Stomach smooth muscle (tissue), 2 donors: ENCODE results near the gene PSORS1C2.
"Not testable (repeated sequence)": the region's sequence is repeated elsewhere in the genome, so short reads cannot be mapped to it uniquely, and the experiment has no call there.

Experiments used
- H3K27ac ChIP-seq: one replicate; pipeline ENCODE4 v1.7.0; 2013; ENCODE audit warnings: mild to moderate bottlenecking, low read length, inconsistent platforms
- H3K27me3 ChIP-seq, 2 donors: one replicate each; pipeline ENCODE4 v1.7.0; 2013; ENCODE audit warnings: low read length in 2 of 2; ENCODE audit not compliant: insufficient read depth in 2 of 2, control insufficient read depth in 1 of 2
- H3K36me3 ChIP-seq, 2 donors: one replicate each; pipeline ENCODE4 v1.7.0; 2013; ENCODE audit warnings: low read length in 2 of 2; ENCODE audit not compliant: control insufficient read depth in 2 of 2, insufficient read depth in 2 of 2
- H3K4me1 ChIP-seq: one replicate; pipeline ENCODE4 v1.7.0; 2013; ENCODE audit warnings: low read length; ENCODE audit not compliant: control insufficient read depth, insufficient read depth
- H3K4me3 ChIP-seq, 2 donors: one replicate each; pipeline ENCODE4 v1.7.0; 2013; ENCODE audit warnings: low read length in 2 of 2
- H3K9ac ChIP-seq, 2 donors: one replicate each; pipeline ENCODE4 v1.7.0; 2013; ENCODE audit warnings: low read length in 2 of 2, mild to moderate bottlenecking in 1 of 2
- H3K9me3 ChIP-seq, 2 donors: one replicate each; pipeline ENCODE4 v1.7.0; 2013; ENCODE audit warnings: low read length in 2 of 2; ENCODE audit not compliant: control insufficient read depth in 2 of 2
- donor health status: healthy.
- donor health status: Pancreatic carcinoma.

PSORS1C2 gene

GRCh38 chr6:31138982-31139381, at the start of gene PSORS1C2:
PSORS1C2 (minus strand) TSS chr6:31139066; CDS start chr6:31139026, 40 bp downstream.
- Histone ChIP-seq H3K36me3 (no peaks in the 10 kb centered on the region), H3K9ac (peak within 1 kb of the TSS in 1 of 2 donors; percentile 36), H3K27ac (no peak within 1 kb of the TSS), H3K9me3 (no peaks in the 10 kb centered on the region), H3K4me1 (peaks cover 18% of the 10 kb centered on the region), H3K4me3 (no peak within 1 kb of the TSS), H3K27me3 (no peaks in the 10 kb centered on the region)

DNA sequence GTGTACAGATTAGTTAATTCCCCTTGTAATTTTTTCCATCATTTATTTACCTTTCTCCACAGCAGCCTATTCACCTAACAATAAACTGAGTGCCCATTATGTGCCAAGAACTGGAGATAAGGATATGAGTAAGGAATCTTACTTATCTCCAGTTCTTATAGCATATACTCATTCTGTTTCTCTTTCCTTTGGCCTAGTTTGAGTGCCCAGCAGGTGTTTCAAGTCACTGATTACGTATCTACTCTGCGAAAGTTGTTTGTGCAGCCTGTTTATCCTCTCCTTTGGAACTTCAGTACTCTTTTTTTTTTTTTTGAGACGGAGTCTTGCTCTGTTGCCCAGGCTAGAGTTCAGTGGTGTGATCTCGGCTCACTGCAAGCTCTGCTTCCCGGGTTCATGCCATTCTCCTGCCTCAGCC, 48.9 kb upstream of the PSORS1C2 start:
- Histone ChIP-seq H3K9me3 (no peaks in the 10 kb centered on the region), H3K4me1 (no peaks in the 10 kb centered on the region), H3K9ac (no peak overlapping the region), H3K27me3 (no peaks in the 10 kb centered on the region), H3K36me3 (no peaks in the 10 kb centered on the region), H3K4me3 (no peak overlapping the region), H3K27ac (no peak overlapping the region)

DNA sequence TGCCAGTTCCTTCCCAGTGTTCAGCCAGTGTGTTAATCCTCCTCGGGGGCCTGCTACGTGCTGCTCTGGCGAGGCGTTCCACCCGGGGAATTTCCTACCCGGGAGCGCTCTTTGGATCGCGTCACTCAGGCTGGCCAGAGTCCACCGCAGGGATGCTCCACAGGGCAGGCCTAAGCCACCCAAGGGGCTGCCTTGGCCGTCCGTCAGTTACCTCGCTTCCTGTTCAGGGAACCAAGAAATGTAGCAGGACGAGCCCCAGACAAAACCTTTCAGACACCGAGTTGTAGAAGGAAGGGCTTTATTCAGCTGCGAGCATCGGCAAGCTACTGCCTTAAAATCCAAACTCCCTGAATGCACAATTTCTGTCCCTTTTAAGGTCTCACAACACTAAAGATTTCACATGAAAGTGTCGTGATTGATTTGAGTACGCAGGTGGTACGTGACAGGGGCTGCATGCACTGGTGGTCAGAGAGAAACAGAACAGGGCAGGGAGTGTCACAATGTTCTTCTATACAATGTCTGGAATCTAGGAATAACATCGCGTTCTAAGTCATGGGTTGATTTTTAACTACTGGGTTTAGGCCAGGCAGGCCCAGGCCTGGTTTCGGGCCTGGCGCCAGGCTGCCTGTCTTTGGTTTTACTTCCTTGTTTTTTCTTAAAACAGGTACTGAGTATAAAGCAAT, 47.3 kb upstream of the PSORS1C2 start:
- H3K27ac ChIP-seq, result peak overlapping the region; percentile 24
- H3K9me3 ChIP-seq, result no peaks in the 10 kb centered on the region
- H3K27me3 ChIP-seq, result no peaks in the 10 kb centered on the region
- peak overlapping the region; percentile 15 to 21 for H3K9ac ChIP-seq
- no peaks in the 10 kb centered on the region for H3K4me1 ChIP-seq
- peak overlapping the region in 1 of 2 donors; percentile 29 for H3K4me3 ChIP-seq
- no peaks in the 10 kb centered on the region for H3K36me3 ChIP-seq

- not testable (repeated sequence) for H3K9ac ChIP-seq, H3K36me3 ChIP-seq, H3K4me1 ChIP-seq, H3K9me3 ChIP-seq, H3K27me3 ChIP-seq
- Histone ChIP-seq H3K27ac (peak overlapping the region; percentile 24), H3K4me3 (peak overlapping the region in 1 of 2 donors; percentile 29)
These were observed 46.8 kb upstream of the PSORS1C2 start for GRCh38 chr6:31185695-31186051.

- H3K9me3 ChIP-seq, H3K4me1 ChIP-seq, H3K36me3 ChIP-seq, H3K4me3 ChIP-seq, H3K27me3 ChIP-seq, H3K27ac ChIP-seq, H3K9ac ChIP-seq: not testable (repeated sequence)
These were observed 45.0 kb upstream of the PSORS1C2 start for GRCh38 chr6:31183859-31184258.

- H3K36me3 ChIP-seq, H3K27me3 ChIP-seq, H3K9ac ChIP-seq, H3K4me3 ChIP-seq, H3K4me1 ChIP-seq, H3K9me3 ChIP-seq, H3K27ac ChIP-seq: not testable (repeated sequence)
These were observed 44.4 kb upstream of the PSORS1C2 start for GRCh38 chr6:31183287-31183686.

DNA sequence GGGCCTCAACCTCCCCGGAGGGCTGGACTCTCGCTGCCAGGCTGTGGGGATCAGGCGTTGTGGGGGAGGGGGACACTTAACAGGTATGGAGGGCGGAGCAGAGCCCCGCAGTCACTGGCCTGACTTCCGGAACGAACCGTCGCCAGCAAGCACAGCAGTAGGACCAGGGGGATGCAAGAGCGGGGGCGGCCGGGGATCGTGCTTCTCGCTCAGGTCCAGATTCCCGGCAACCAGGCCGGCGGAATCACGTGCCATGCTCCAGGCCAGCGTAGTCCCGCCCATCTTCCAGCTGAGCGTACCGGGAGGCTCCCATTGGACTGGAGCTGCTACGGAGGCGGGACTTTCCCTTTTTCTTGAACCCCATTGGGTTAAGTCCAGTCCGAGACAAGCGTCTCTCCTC, 41.6 kb upstream of the PSORS1C2 start:
- Histone ChIP-seq H3K27me3 (no peaks in the 10 kb centered on the region), H3K36me3 (no peaks in the 10 kb centered on the region), H3K9me3 (no peaks in the 10 kb centered on the region), H3K4me1 (peaks cover 6% of the 10 kb centered on the region), H3K9ac (peak overlapping the region; percentile 55 to 80), H3K4me3 (peak overlapping the region; percentile 60 to 73), H3K27ac (no peak overlapping the region)

GRCh38 chr6:31179896-31180295, 41.0 kb upstream of the PSORS1C2 start:
- peak overlapping the region; percentile 60 to 73 for H3K4me3 ChIP-seq
- no peaks in the 10 kb centered on the region for H3K9me3 ChIP-seq
- H3K36me3 ChIP-seq, result no peaks in the 10 kb centered on the region
- H3K27me3 ChIP-seq, result no peaks in the 10 kb centered on the region
- H3K9ac ChIP-seq, result peak overlapping the region; percentile 55 to 80
- H3K4me1 ChIP-seq, result peaks cover 6% of the 10 kb centered on the region
- H3K27ac ChIP-seq, result no peak overlapping the region

DNA sequence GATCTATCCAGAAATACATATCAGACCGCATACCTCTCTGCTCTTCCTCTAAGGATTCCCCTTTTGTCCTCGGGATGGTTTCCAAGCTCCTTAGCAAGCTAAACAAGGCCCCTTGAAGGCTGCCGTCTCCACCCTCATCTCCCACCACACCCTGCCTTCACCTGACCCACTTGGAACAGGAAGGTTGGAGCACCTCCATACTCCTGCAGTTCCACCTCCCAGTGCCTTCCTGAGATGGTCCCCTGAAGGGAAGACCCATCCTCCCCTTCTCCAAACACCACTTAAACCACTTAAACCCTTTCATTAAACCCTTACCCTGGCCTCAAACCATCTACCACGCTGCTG, 40.1 kb upstream of the PSORS1C2 start:
- H3K36me3 ChIP-seq, result no peaks in the 10 kb centered on the region
- H3K9ac ChIP-seq, result no peak overlapping the region
- no peak overlapping the region for H3K4me3 ChIP-seq
- no peak overlapping the region for H3K27ac ChIP-seq
- H3K4me1 ChIP-seq, result peaks cover 6% of the 10 kb centered on the region
- H3K27me3 ChIP-seq, result no peaks in the 10 kb centered on the region
- H3K9me3 ChIP-seq, result no peaks in the 10 kb centered on the region

DNA sequence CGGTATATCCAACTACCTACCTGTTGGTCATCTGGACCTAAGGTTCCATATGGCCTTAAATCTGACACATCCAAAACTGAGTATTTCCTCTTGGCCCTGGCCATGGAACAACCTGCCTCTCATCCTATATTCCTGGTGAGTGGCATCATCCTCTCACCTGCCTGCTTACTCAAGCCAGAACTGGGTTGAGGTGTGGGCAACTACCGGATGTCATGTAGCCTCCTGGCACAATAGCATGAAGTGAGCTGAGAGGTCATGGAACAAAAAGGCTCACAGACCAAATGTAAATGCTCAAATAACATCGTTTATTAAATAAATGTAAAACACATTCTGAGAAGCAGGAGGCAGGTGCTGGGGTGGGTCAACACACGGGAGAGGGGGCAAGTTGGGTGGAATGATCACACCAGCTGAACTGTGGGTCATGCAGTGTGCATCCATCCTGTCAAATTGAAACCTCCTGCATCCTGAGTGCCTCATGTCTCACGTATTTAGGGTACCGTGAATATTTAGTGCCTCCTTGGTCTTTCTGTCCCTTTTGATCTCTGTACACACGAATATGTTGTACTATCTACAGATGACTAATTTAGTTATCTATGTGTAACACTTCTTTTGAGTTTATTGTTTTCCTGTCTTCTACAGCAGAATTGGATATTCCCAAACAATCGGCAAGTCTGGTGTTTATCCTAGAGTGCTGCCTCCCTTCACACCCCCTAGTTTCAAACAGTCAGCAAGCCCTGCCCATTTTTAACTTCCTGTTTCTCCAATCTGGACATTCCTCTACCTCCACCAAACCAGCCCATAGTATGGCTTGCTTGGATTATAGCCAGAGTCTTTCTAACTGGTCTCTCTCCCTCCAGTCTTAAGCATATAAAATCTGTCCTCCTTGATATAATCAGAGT, 39.5 kb upstream of the PSORS1C2 start:
- Histone ChIP-seq H3K9me3 (no peaks in the 10 kb centered on the region), H3K36me3 (no peaks in the 10 kb centered on the region), H3K27me3 (no peaks in the 10 kb centered on the region), H3K27ac (no peak overlapping the region), H3K4me1 (peaks cover 6% of the 10 kb centered on the region), H3K4me3 (no peak overlapping the region), H3K9ac (no peak overlapping the region)

DNA sequence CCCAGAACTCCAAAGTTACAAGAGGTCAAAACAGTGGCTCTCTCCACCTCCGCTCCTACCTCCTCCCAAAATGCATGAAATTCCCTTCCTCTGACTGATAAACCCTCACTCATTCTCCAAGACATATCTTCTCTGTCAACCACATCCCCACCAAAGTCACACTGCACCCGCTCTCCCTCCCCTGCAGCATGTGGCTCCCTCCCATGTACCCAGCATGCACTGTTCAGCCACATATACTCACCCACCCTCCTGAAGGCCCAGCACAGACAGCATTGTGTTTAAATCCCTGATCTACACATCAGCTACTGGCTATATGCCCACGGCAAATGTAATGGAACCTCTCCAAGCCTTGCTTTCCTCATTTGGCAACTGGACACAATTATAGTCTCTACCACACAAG, 37.1 kb upstream of the PSORS1C2 start:
- Histone ChIP-seq H3K27ac (no peak overlapping the region), H3K4me1 (peaks cover 6% of the 10 kb centered on the region), H3K4me3 (no peak overlapping the region), H3K36me3 (no peaks in the 10 kb centered on the region), H3K9me3 (no peaks in the 10 kb centered on the region), H3K9ac (no peak overlapping the region), H3K27me3 (no peaks in the 10 kb centered on the region)
